OCI-LY1 (cell line): Measurements from ENCODE around the gene GFOD1.

Source experiments
- H2AFZ ChIP-seq: fragments of 200-600 bp; sonication (generic), shearing (Covaris generic); 2 replicates; pipeline ENCODE4 v1.6.0; 2014; ENCODE audit warnings: antibody characterized with exemption, mild to moderate bottlenecking, low read length
- H3F3A ChIP-seq: fragments of 200-600 bp; sonication (generic), shearing (Covaris generic); 2 replicates; pipeline ENCODE4 v1.6.0; 2014; ENCODE audit warnings: mild to moderate bottlenecking, antibody characterized with exemption, low read length, moderate library complexity; ENCODE audit not compliant: insufficient read depth
- H3K27ac ChIP-seq: fragments of 200-600 bp; sonication (generic); 2 replicates; pipeline ENCODE4 v1.5.1; 2014; ENCODE audit warnings: low read length, mixed run types, mild to moderate bottlenecking, low read depth; ENCODE audit not compliant: poor library complexity, severe bottlenecking
- H3K27me3 ChIP-seq: fragments of 200-600 bp; sonication (generic); 2 replicates; pipeline ENCODE4 v1.6.0; 2014; ENCODE audit warnings: antibody characterized with exemption, mild to moderate bottlenecking, low read length, moderate library complexity; ENCODE audit not compliant: insufficient read depth
- H3K36me3 ChIP-seq: fragments of 200-600 bp; sonication (generic); 2 replicates; pipeline ENCODE4 v1.6.1; 2014; ENCODE audit warnings: mild to moderate bottlenecking, antibody characterized with exemption, low read length, moderate library complexity, mixed read lengths; ENCODE audit not compliant: insufficient read depth
- H3K4me1 ChIP-seq: fragments of 200-600 bp; sonication (generic); 2 replicates; pipeline ENCODE4 v1.5.1; 2014; ENCODE audit warnings: mild to moderate bottlenecking, low read length, moderate library complexity; ENCODE audit not compliant: insufficient read depth, severe bottlenecking
- H3K4me2 ChIP-seq: fragments of 200-600 bp; sonication (generic), shearing (Covaris generic); 2 replicates; pipeline ENCODE4 v1.6.1; 2014; ENCODE audit warnings: low read length
- H3K4me3 ChIP-seq: fragments of 200-600 bp; sonication (generic); 2 replicates; pipeline ENCODE4 v1.5.1; 2014; ENCODE audit warnings: low read length, low read depth, mild to moderate bottlenecking, mixed read lengths; ENCODE audit not compliant: poor library complexity, severe bottlenecking
- H3K79me2 ChIP-seq: fragments of 200-600 bp; shearing (Covaris generic); 2 replicates; pipeline ENCODE4 v1.6.1; 2016; ENCODE audit warnings: mixed run types, low read length, mixed read lengths; ENCODE audit not compliant: insufficient read depth
- H3K9ac ChIP-seq: fragments of 200-600 bp; sonication (generic), shearing (Covaris generic); 2 replicates; pipeline ENCODE4 v1.6.1; 2014; ENCODE audit warnings: mild to moderate bottlenecking, low read length, mixed read lengths
- H3K9me2 ChIP-seq: fragments of 200-600 bp; sonication (generic), shearing (Covaris generic); 2 replicates; pipeline ENCODE4 v1.6.1; 2014; ENCODE audit warnings: low read depth, mild to moderate bottlenecking, low read length, mixed read lengths
- H3K9me3 ChIP-seq: fragments of 200-600 bp; shearing (Covaris generic); 2 replicates; pipeline ENCODE4 v1.6.1; 2014; ENCODE audit warnings: low read length, mixed read lengths
- H4K20me1 ChIP-seq: fragments of 200-600 bp; sonication (generic), shearing (Covaris generic); 2 replicates; pipeline ENCODE4 v1.6.0; 2016; ENCODE audit warnings: mild to moderate bottlenecking, low read length; ENCODE audit not compliant: insufficient read depth
- CTCF ChIP-seq: fragments of 200-600 bp; sonication (generic), shearing (Covaris generic); IDR thresholded peaks from 2 replicates; pipeline ENCODE4 v1.5.1; 2017; ENCODE audit warnings: mild to moderate bottlenecking, antibody characterized with exemption, low read length, moderate library complexity, mixed read lengths
- EZH2 ChIP-seq: fragments of 200-600 bp; sonication (generic), shearing (Covaris generic); IDR thresholded peaks from 2 replicates; pipeline ENCODE4 v1.8.0; 2017; ENCODE audit warnings: borderline replicate concordance, mixed run types, mild to moderate bottlenecking, antibody characterized with exemption, low read length, moderate library complexity, mixed read lengths

GFOD1 gene

GRCh38 chr6:13397359-13398068, 89.9 kb downstream of the GFOD1 start:
- no peak overlapping the region for H2AFZ ChIP-seq
- H3K27me3 ChIP-seq: no peaks in the 10 kb centered on the region
- peaks cover 60% of the 10 kb centered on the region for H3K4me1 ChIP-seq
- no peaks in the 10 kb centered on the region for H3K9me2 ChIP-seq
- H4K20me1 ChIP-seq: no peaks in the 10 kb centered on the region
- H3F3A ChIP-seq: no peaks in the 10 kb centered on the region
- H3K4me2 ChIP-seq: peak overlapping the region; percentile 64
- H3K4me3 ChIP-seq: peak overlapping the region; percentile 38
- no peaks in the 10 kb centered on the region for H3K79me2 ChIP-seq
- H3K9me3 ChIP-seq: no peaks in the 10 kb centered on the region
- peak overlapping the region; percentile 92 for H3K27ac ChIP-seq
- TF ChIP-seq EZH2 (no peak), CTCF (no peak)
- no peaks in the 10 kb centered on the region for H3K36me3 ChIP-seq
- peak overlapping the region; percentile 48; the same call in 1 of the 2 replicates for H3K9ac ChIP-seq

GRCh38 chr6:13396241-13396792, 91.1 kb downstream of the GFOD1 start:
- H3F3A ChIP-seq: no peaks in the 10 kb centered on the region
- H2AFZ ChIP-seq: no peak overlapping the region
- no peaks in the 10 kb centered on the region for H3K79me2 ChIP-seq
- peak overlapping the region; percentile 92 for H3K27ac ChIP-seq
- TF ChIP-seq CTCF: no peak
- TF ChIP-seq EZH2: no peak
- peak overlapping the region; percentile 48; the same call in 1 of the 2 replicates for H3K9ac ChIP-seq
- H3K9me3 ChIP-seq: no peaks in the 10 kb centered on the region
- H3K36me3 ChIP-seq: no peaks in the 10 kb centered on the region
- H3K9me2 ChIP-seq: no peaks in the 10 kb centered on the region
- peaks cover 60% of the 10 kb centered on the region for H3K4me1 ChIP-seq
- no peaks in the 10 kb centered on the region for H4K20me1 ChIP-seq
- H3K27me3 ChIP-seq: no peaks in the 10 kb centered on the region
- peak overlapping the region; percentile 64 for H3K4me2 ChIP-seq
- H3K4me3 ChIP-seq: peak overlapping the region; percentile 38

GRCh38 chr6:13395272-13396237, 91.8 kb downstream of the GFOD1 start:
- no peaks in the 10 kb centered on the region for H3K9me2 ChIP-seq
- TF ChIP-seq EZH2 (no peak), CTCF (no peak)
- H3K27ac ChIP-seq: peak overlapping the region; percentile 92
- no peak overlapping the region for H2AFZ ChIP-seq
- H3K36me3 ChIP-seq: no peaks in the 10 kb centered on the region
- H3K4me2 ChIP-seq: peak overlapping the region; percentile 64
- no peaks in the 10 kb centered on the region for H3K79me2 ChIP-seq
- no peaks in the 10 kb centered on the region for H3K27me3 ChIP-seq
- no peaks in the 10 kb centered on the region for H4K20me1 ChIP-seq
- H3K9ac ChIP-seq: peak overlapping the region; percentile 48
- H3F3A ChIP-seq: no peaks in the 10 kb centered on the region
- H3K4me1 ChIP-seq: peaks cover 59% of the 10 kb centered on the region
- no peaks in the 10 kb centered on the region for H3K9me3 ChIP-seq
- H3K4me3 ChIP-seq: peak overlapping the region; percentile 2
